ENCODE data around the gene COL16A1.

The COL16A1 gene

DNA sequence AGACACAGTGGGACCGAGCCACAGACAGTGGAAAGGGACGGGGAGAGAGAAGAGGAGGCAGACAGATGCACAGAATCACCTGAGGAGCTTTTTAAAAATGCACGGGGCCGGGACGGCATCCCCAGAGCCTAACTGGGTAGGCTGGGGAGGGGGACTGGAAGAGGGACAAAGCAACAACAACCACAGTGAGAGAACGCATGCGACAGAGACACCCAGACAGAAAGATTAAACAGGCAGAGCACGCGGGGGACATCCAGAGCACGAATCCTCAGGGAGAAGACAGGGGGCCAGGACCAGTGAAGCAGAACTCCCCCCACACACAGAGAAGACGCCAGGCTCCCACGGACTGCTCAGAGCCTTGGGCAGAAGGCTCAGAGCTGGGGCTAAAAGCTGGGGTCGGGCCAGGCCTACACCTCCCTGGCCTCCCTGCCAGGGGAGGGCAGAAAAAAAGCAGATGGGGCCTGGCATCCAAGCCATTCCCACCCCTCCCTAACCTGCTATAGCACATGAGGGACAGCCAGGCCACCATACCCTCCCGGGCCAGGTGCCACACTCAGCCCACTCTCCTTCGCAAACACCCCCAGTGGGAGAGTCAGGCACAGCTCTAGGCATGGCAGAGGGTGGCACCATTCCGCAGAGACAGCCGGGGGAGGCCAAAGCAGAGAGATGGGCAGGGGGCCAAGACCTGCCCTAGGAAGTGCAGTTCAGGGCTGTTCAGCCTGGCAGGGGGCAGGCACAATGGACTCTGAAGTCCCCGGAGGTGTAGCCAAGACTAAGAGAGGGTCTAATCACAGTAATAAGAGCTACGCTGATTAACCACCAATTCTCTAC is 29.8 kb upstream of the COL16A1 start:
- DNase-seq (ENCODE audit: low read depth in 3 of 3) = no peak

DNA sequence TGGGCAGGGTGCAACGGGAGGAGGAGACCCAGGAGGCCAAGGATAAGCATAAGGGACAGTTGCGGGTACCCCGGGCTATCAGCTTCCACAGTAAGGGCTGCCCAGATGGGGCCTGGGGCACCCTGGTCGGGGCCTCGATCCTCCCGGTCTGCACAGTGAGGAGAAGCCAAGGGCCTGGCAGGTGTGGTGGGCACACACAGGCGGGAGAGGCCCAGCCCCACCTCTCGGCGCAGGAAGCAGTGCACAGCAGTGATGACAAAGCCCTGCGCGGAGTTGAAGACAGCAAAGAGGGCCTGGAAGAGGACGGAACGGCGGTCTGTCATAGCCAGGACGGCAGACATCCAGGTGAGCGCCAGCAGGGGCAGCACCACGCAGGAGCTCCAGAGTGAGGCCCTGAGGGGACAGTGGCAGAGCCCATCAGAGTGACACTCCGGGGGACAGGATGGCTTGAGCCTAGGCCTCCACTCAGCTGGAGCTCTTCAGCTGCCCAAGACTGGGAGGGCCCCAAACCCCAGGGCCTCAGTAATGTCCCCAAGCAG is 29.0 kb upstream of the COL16A1 start:
- no peak for DNase-seq (ENCODE audit: low read depth in 3 of 3)

DNA sequence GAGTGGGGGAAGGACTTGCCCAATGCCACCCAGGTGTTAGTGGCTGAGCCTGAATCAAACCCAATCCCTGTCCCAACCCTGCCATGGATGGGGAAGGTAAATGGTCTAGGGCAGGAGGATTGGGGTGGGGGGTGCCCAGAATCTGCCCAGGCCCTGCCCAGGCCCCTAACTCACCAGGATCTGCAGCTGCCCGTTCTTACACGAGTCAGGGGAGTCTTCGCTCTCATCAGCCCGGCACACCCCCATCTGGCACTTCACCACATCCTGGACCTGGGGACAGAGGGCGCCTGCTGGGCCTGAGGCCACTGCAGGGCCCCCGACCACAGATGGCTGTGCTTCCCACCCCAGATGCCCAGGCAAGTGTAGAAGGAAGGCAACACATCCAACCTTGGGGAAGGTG is 28.5 kb upstream of the COL16A1 start:
- no peak for DNase-seq (ENCODE audit: low read depth in 3 of 3)

DNA sequence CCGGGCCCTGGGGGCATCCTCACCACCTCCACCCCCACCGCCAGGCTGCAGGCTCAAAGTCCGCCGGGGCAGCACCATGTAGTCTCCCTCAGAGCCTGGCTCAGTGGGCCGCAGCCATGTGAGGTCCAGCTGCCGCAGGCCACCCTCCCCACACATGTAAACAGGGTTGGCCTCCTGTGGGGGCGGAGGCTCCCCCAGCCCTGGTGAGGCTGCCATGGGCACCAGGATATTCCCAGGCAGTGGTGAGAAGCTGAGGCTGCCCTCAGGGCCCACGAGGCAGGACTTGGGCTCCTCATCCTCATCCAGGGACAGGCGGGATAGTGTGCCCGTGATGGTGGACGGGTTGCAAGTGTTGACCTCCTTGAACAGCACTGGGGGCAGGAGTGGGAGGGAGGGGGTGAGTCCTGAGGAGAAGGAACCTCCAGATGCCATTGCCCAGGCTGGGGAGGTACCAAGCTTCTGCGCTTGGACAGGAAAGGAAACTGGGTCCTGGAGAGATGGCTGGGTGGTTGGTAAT is 27.3 kb upstream of the COL16A1 start:
- DNase-seq (ENCODE audit: low read depth in 3 of 3) = no peak

DNA sequence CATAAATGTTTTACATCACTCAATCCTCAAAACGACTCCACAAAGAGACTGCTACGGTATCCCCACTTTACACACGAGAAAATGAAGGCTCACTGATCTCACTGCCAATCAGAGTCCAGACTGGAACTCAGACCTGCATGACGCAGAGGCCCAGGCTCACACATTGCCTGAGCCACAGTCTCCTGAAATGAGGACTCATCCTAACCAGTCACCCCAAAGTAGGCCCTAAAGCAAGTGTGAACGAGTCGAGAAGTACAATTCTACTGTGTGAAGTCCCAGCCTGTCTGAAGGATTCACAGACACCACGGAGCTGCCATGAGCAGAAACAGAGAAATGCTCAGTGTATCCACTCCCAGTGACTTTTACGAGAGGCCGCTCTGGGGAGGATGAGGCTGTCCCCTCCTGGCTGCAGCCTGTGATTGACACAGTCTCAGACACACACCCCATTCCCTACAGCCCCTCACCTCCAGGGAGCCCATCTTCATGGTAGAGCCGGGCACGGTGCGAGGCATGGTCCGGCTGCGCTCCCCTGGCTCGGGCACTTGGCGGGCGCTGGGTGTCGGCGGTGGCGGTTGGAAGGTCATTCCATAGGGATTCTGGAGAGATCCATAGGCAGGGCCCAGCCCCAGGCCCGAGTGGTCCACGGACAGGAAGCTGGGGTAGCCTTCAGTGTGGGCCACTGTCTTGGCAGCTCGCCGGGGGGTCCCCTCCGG is 26.7 kb upstream of the COL16A1 start:
- DNase-seq (ENCODE audit: low read depth in 3 of 3) = no peak

DNA sequence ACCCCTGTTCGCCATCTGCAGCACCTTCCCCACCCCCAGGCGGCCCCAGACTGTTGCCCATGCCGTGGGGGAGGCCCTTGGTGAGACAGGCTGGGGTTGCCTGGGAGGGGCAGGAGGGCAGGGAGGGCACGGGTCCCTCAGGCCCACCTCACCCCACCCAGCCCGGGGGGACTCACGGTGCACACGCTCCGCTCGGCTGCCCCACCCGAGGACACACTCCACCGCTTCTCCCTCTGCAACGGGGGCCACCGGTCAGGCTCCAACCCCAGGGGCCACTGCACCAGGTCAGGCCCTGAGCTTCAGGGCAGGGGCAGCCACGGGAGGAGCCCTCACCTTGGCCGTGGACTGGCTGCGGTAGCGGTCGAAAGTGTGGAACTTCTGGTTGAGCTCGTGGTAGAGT is 24.0 kb upstream of the COL16A1 start:
- no peak for DNase-seq (ENCODE audit: low read depth in 3 of 3)

DNA sequence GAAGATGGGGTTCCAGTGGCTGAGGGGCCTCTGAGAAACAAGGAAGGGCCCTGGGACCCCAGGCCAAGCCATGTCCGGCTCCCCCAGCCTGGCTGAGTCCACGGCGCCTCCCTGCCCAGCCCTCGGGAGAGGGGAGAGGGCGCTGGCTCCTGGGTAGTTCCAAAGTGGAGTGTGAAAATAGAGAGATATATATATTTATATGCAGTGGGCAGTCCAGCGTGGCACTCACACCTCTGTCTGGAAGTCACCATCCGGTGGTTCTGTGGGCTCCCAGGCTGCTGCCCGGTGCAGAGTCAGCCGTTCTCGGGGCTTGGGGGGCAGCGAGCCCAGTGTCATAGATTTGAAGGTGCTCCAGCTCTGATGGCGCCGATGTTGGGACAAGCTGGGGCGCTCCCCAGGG is 23.4 kb upstream of the COL16A1 start:
- DNase-seq (ENCODE audit: low read depth in 3 of 3) = no peak

DNA sequence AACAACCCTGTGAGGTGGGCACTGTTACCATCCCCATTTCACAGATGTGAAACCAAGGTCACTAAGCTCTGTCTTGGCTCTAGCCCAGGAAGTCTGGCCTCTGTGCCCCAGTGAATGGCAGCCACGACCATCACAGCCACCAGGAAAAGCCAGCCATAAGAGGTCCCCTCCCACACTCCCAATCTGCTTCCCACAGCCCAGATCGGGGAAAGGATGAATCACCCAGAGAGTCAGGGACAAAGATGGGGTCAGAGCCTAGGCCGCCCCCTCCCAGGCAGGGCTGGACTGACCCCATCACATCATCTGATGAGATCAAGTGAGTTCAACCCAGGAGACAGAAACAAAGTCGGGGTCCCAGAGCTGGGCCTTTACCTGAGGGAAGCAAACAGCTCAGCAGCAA is 22.9 kb upstream of the COL16A1 start:
- no peak for DNase-seq (ENCODE audit: low read depth in 3 of 3)

DNA sequence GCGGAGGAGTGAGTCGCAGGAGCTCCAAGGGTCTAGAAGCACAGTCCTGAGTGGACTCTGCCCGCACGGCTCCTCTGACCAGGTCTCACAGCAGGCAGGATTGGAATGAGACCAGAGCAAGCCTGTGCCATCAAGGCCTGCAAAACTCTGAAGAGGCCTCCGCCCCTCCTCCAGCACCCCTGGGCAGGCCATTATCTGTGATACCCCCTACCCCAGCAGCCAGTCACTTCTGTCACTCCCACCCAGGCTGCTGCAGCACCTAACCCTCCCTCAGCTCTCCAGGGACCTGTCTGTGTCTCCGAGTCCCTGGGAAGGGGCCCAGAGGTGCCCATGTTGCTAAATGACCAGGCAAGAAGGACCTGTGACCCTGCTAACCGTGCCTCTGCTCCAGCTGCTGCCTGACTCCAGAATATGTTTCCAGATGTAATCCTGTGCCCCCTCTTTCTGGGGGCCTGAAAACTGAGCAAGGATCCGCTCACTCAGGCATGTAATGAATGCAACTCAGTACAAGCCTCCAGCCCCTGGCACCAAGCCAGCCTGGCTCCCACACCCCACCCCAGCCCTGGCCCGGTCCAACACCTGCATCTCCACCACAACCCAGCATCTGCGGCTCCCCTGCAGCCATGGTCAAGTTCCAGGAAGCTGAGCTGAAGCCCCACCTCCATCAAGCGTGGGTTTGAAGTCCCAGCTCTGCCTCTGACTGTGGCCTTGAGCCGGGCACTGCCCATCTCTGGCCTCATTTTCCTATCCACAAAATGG is 22.1 kb upstream of the COL16A1 start:
- no peak for DNase-seq (ENCODE audit: low read depth in 3 of 3)

DNA sequence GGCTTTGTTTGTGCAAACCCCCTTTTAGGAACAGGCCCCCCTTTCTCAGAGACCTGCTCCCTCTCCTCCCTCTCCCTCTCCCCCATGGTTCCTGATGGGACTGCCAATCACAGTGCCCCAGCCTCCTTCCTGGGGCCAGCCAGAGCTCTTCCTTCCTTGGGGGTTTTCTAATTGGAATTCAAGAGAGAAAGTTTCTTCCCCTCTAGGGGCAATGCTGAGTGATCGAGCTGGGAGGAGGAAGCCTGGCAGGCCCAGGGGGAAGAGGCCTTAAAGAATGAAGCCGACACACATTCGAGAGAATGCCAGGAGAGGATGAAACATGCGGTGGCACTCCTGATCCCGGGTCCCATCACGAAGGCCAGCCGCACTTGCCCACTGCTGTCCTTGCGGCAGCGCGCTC is 21.3 kb upstream of the COL16A1 start:
- no peak for DNase-seq (ENCODE audit: low read depth in 3 of 3)

DNA sequence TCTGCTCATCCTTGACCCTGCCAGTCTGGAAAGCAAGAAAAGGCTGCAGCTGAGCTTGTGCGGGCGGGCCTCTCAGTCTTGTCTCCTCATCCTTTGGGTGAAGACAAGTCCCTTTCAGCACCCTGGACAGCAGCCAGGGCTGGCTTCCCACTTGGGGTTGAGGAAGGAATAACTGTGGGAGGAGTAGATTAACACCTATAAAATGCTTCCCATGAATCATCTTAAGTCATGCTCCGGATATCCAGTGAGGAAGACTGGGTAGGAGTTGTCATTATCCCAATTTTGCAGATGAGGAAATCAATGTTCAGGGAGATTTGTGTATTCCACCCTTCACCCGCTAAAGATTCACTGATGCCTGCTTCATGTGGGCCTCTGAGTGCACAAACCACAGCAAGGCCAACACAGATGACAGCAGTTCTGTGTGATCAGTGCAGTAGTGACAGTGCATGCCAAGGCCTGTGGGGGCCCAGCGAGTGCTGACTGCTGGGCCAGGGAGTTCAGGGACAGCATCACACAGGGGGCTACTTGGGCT is 20.1 kb upstream of the COL16A1 start:
- DNase-seq (ENCODE audit: low read depth in 3 of 3) = no peak

DNA sequence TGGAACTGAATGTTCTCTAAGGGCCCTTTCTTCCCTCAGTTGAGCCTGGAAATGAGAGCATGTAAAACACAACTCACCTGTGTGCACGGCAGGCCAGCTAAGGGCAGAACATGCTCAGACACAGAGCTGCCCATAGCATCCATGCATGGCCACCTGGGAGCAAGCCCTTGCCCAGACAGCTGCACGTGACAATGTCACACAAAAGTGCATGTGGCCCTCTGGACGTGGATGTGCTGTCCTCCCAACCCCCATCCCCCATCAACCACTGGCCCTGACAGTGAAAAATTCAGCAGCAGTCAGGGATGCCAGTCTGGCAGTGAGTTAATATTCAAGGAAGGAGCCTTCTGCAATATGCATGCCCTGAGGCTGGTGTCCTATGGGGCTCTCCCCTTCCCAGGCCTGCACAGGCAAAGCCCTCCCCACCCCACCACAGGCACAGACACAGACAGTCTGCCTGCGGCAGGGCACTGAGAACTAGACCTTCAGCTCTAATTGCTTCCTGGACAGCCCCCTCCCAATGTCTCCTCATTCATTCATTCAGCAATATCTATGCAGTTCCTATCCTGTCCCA is 14.6 kb upstream of the COL16A1 start:
- DNase-seq (ENCODE audit: low read depth in 3 of 3) = no peak

DNA sequence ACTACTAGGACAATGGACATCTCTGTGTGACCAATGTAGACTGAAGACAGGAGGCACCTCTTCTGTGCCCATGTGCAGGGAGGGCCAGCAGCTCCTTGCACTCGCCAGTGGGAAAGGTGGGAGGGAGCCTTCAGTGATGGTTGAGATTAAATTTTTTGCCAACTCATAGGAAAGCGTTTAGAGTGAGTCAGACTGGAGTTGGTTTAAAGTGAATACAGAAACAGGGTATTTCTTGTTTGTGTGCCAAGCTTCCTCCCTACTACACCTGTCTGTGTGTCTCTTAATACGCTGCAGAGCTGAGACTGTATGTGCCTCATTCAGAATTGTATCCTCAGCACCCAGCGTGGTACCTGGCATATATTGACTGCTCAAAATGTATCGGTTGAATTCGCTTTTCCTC is 13.5 kb upstream of the COL16A1 start:
- no peak for DNase-seq (ENCODE audit: low read depth in 3 of 3)

DNA sequence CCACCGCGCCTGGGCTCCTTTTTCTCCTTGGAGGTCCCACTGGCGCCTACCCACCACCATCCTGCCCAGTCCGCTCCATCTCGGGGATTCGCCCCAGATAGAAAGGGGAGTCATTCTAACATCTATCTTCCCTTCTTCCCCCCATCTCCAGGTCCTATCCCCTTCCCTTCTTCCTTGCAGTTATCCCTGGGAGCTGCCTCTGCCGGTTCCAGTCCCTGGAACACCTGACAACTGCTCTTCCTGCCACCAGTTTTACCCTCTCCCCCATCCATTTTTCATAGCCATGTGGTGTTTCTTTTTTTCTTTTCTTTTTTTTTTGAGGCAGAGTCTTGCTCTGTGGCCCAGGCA is 12.0 kb upstream of the COL16A1 start:
- DNase-seq (ENCODE audit: low read depth in 3 of 3) = no peak

DNA sequence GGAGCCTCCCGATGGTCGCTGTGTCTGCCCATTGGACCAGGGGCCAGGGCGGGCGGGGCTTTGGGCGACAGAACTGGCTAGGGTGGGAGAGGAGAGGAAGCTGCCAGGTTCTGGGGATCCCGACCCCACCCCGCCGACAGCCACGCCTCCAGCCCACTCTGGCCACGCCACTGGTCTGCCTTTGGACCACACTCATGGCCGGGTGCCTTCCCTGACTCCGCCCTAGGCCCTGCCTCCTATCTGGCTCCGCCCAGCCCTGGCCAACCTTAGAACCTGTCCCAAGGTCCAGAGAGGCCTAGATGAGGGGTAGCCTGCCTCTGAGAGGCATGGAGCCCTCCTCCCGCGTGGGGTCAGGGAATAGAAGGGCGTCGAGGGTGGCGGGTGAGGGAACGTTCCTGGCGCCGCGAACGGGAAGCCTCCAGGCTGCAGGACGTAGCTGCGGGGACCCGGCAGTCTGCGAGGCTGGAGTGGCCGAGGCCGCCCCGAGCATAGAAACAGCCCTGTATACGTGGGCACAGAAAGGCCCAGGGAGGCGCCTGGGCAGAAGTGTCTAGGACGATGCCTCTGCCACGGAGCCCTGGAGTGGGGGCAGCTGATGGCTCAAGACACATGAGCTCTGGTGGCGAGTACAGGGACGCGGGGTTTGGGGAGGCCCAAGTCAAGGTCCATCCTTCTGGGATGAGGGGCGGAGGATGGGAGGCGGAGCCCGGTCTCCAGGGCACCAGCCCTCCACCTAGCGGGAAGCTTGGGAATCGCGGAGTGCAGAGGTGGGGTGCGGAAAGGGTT is 11.5 kb upstream of the COL16A1 start:
- no peak for DNase-seq (ENCODE audit: low read depth in 3 of 3)

DNA sequence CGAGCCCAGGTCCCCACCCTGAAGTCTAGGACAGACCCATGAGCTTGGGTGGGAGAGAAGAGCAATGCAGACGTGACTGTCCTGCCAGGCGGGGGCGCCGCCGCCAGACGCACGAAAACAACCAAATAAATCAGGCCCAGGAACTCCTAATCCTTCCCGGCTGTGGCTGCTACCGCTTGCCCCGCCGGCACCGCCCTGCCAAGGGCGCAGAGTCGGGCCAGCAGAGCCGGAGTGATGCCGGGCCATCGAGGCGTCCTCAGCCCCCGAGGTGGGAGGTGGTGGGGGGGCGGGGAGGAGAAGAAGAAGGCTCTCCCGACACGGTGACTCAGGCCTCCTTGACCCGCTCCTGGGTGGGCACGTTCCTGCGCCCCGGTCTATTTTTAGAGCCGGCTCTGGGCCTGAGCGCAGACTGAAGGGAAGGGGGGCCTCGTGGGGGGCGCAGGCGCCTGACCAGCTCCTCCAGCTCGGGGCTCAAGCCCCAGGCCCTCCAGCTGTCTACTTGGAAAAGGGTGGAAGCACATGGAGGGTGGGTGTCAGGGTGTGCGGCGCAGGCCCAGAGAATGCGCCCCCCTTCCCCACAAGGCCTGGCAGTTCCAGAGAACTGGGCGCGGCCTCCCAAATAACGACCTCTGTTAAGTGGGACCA is 10.7 kb upstream of the COL16A1 start:
- no peak for DNase-seq (ENCODE audit: low read depth in 3 of 3)

DNA sequence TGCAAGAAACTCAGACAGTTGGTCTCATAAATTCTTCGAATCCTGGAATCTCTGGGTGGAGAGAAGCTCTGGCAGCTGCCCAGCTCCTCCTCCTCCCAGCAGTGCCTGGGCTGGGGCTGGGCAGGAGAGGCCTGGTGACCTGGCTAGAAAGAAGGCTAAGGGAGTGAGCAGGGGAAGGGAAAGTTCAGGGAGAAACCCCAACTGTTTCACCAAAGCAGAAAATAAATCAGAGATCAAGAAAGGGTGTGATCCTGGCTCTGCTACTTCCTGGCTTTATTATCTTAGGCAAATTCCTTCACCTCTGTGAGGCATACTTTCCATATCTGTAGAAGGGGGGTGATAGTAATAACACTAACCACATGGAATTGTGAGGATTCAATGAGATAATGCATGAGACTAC is 8.8 kb upstream of the COL16A1 start:
- no peak for DNase-seq (ENCODE audit: low read depth in 3 of 3)

DNA sequence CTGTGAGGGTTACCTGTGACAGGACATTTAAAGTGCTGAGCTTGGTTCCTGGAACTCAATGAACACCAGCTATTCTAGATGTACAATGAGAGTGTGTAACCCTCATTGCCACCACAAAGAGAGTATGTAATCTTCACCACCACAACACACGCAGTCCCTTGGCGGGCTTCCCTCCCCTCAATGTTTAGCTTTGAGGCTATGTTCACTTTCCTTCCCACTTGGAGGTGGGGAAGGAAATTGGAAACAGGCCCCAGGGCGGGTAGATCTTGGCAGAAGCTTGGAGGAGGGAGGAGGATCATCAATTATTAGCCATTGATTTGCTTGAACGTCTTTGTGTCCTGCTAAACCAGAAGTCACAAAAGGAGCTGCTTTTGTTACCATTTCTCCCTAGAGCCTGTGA is 8.3 kb upstream of the COL16A1 start:
- DNase-seq (ENCODE audit: low read depth in 3 of 3) = no peak

DNA sequence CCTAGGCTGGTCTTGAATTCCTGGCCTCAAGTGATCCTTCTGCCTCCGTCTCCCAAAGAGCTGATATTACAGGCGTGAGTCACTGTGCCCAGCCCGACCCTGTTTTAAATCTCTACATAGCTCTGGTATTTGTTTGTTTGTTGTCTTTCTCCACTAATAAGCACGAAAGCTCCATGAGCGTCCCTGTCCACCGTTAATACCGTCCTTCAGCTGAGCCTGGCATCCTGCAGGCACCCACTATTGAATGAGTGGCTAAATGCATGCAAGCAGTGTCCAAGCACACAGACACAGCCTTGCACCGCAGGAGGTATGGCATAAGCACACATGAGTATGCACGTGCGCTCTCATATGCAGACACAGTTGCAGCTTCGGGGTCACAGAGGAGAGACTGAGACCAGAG is 4.5 kb upstream of the COL16A1 start:
- no peak for DNase-seq (ENCODE audit: low read depth in 3 of 3)

DNA sequence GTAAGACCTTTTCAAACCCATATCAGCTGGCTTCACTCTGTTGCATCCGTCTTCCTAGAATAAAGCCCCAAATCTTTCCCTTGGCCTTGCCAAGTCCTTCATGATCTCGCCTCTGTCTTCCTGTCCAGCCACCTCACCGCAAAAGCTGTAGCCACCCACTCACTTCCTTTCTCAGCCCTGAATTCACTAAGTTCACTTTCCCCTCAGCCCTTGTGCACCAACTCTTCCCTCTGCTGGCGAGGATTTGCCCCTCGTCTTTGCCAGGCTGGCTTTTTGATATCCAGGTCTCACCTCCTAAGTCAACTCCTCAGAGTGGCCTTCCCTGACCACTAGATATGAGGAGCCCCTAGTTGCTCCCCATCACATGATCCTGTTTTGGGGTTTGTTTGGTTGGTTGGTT is 3.9 kb upstream of the COL16A1 start:
- DNase-seq (ENCODE audit: low read depth in 3 of 3) = no peak
